Measurements from ENCODE around the gene TSPAN3. TPM values are rescaled to one million over a fixed set of nuclear protein-coding genes. Genes with fewer than 3 reads are reported as not detected.
A peak's percentile ranks its signal among the peaks of the same experiment; 100 is the strongest.

The TSPAN3 gene
- polyA plus RNA-seq, 1 donor (not counting 4 experiments of a cell fraction or from before 2014, with no cell fraction given): 181 TPM

- FAIRE-seq (no peak), DNase-seq (ENCODE audit: low read depth, low spot score) (no peak)
- H3K4me1 ChIP-seq (ENCODE audit: control insufficient read depth, extremely low read depth, insufficient read depth, low read length): no peaks in the 10 kb centered on the region
- no peaks in the 10 kb centered on the region for H3K9me3 ChIP-seq (ENCODE audit: control insufficient read depth, low read depth, low read length)
- H3K36me3 ChIP-seq (ENCODE audit: control insufficient read depth in 2 of 2, extremely low read depth in 1 of 2, insufficient read depth in 2 of 2, low read length in 2 of 2): no peaks in the 10 kb centered on the region
- no peak overlapping the region for H3K4me3 ChIP-seq (ENCODE audit: control insufficient read depth in 2 of 3, extremely low read depth in 1 of 3, insufficient read depth in 2 of 3, low read depth in 1 of 3, low read length in 3 of 3)
- H3K27ac ChIP-seq (ENCODE audit: control insufficient read depth, insufficient read depth, low read length): no peak overlapping the region
- H3K27me3 ChIP-seq (ENCODE audit: control insufficient read depth, extremely low read depth, insufficient read depth, low read length): no peaks in the 10 kb centered on the region
- dilution Hi-C loops (cut with MboI; ENCODE audit: extremely low pct_ligation_motif_present, low sequenced_read_pairs): no loop called here
- TF ChIP-seq CTCF (optimal IDR thresholded peaks at IDR 0.05 in 1 of 3, IDR thresholded peaks at IDR 0.05 in 1 of 3, conservative IDR thresholded peaks at IDR 0.05 in 1 of 3; ENCODE audit: extremely low read depth in 1 of 3, insufficient read depth in 2 of 3, low read length in 3 of 3) (no peak), EZH2 (IDR thresholded peaks at IDR 0.05; ENCODE audit: low read length) (no peak)
- H3K4me2 ChIP-seq (ENCODE audit: control insufficient read depth, extremely low read depth, insufficient read depth, low read depth, low read length): no peak overlapping the region
- H4K20me1 ChIP-seq (ENCODE audit: control insufficient read depth, extremely low read depth, insufficient read depth, low read length): no peaks in the 10 kb centered on the region
- H2AFZ ChIP-seq (ENCODE audit: control insufficient read depth, low read length): no peak overlapping the region
- H3K9ac ChIP-seq (ENCODE audit: control insufficient read depth, extremely low read depth, insufficient read depth, low read length): no peak overlapping the region
- no peaks in the 10 kb centered on the region for H3K9me1 ChIP-seq (ENCODE audit: control insufficient read depth, extremely low read depth, insufficient read depth, low read length)
- H3K79me2 ChIP-seq (ENCODE audit: control insufficient read depth, insufficient read depth, low read length): no peaks in the 10 kb centered on the region
Observed at GRCh38 chr15:77119446-77119845, 48.5 kb upstream of the TSPAN3 start.

GRCh38 chr15:77118882-77119321 lies 48.0 kb upstream of the TSPAN3 start:
- FAIRE-seq (no peak), DNase-seq (ENCODE audit: low read depth, low spot score) (no peak)
- H2AFZ ChIP-seq (ENCODE audit: control insufficient read depth, low read length): no peak overlapping the region
- dilution Hi-C loops (cut with MboI; ENCODE audit: extremely low pct_ligation_motif_present, low sequenced_read_pairs): no loop called here
- no peaks in the 10 kb centered on the region for H3K36me3 ChIP-seq (ENCODE audit: control insufficient read depth in 2 of 2, extremely low read depth in 1 of 2, insufficient read depth in 2 of 2, low read length in 2 of 2)
- no peaks in the 10 kb centered on the region for H3K9me1 ChIP-seq (ENCODE audit: control insufficient read depth, extremely low read depth, insufficient read depth, low read length)
- no peak overlapping the region for H3K4me2 ChIP-seq (ENCODE audit: control insufficient read depth, extremely low read depth, insufficient read depth, low read depth, low read length)
- H3K4me1 ChIP-seq (ENCODE audit: control insufficient read depth, extremely low read depth, insufficient read depth, low read length): no peaks in the 10 kb centered on the region
- no peaks in the 10 kb centered on the region for H3K27me3 ChIP-seq (ENCODE audit: control insufficient read depth, extremely low read depth, insufficient read depth, low read length)
- TF ChIP-seq EZH2 (IDR thresholded peaks at IDR 0.05; ENCODE audit: low read length): no peak
- TF ChIP-seq CTCF (optimal IDR thresholded peaks at IDR 0.05 in 1 of 3, IDR thresholded peaks at IDR 0.05 in 1 of 3, conservative IDR thresholded peaks at IDR 0.05 in 1 of 3; ENCODE audit: extremely low read depth in 1 of 3, insufficient read depth in 2 of 3, low read length in 3 of 3): peak in 2 of 3 experiments; percentile 59 to 66
- no peak overlapping the region for H3K9ac ChIP-seq (ENCODE audit: control insufficient read depth, extremely low read depth, insufficient read depth, low read length)
- H3K79me2 ChIP-seq (ENCODE audit: control insufficient read depth, insufficient read depth, low read length): no peaks in the 10 kb centered on the region
- no peaks in the 10 kb centered on the region for H4K20me1 ChIP-seq (ENCODE audit: control insufficient read depth, extremely low read depth, insufficient read depth, low read length)
- no peak overlapping the region for H3K27ac ChIP-seq (ENCODE audit: control insufficient read depth, insufficient read depth, low read length)
- no peak overlapping the region for H3K4me3 ChIP-seq (ENCODE audit: control insufficient read depth in 2 of 3, extremely low read depth in 1 of 3, insufficient read depth in 2 of 3, low read depth in 1 of 3, low read length in 3 of 3)
- H3K9me3 ChIP-seq (ENCODE audit: control insufficient read depth, low read depth, low read length): no peaks in the 10 kb centered on the region

Measured in keratinocyte (primary cell).